Measurements from ENCODE around the gene NRG2. TPM values are rescaled to one million over a fixed set of nuclear protein-coding genes. Genes with fewer than 3 reads are reported as not detected.

NRG2 gene
- polyA plus RNA-seq, 2 of the 4 experiments (the other 2 are of a cell fraction), result 1.0 to 1.1 TPM

DNA sequence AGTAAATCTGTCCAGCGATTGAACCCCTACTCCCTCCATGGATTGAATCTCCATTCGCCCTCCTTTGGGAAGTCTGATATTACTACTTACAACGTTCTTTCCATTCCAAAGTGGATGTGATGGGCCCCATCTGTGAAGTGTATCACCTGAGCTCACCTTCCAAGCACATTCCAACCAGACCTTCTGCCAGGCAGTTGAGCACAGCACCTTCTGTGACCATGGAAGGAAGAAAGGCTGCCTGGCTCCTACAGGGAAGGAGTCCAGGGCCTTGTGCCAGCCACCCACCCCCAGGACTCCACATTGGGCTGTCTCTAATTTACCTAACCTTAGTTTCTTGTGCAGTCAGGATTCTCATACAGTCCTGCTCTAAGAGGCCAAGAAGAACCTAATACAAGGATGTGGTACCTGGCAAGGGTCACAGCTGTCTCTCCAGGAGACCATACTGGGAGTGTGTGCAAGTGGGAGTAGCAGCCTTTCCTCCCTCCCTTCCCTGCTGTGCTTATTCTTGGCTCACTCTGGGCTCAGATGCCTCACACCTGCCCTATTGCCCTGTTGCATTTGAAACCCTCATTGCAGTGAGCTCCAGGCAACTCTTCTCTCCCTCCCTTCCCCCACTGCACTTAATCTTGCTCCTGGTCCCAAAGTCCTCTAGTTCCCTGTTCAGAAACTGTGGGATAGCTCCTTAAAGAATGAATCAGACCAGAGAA is 116.1 kb downstream of the NRG2 start:
- no peak overlapping the region for H3K27ac ChIP-seq
- H3K4me3 ChIP-seq, result no peak overlapping the region
- FAIRE-seq, result no peak
- no peak for ATAC-seq
- WGBS (ENCODE audit: missing lambda C conversion rate), result 39% methylated on average over 3 of the region's 3 CpGs
- no peak overlapping the region for H3K4me2 ChIP-seq
- TF ChIP-seq SREBF2 (IDR thresholded peaks at IDR 0.05), result no peak
- no peak for TF ChIP-seq FOSB (CRISPR knock-in tag; IDR thresholded peaks at IDR 0.05)
- TF ChIP-seq CTCF (IDR thresholded peaks at IDR 0.05), result no peak
- TF ChIP-seq KDM5A (IDR thresholded peaks at IDR 0.05), result no peak
- no peak for TF ChIP-seq POLR2A (IDR thresholded peaks at IDR 0.05; ENCODE audit: low read length)
- TF ChIP-seq RCOR1 (IDR thresholded peaks at IDR 0.05; ENCODE audit: low read depth, low read length), result no peak
- TF ChIP-seq MAZ (IDR thresholded peaks at IDR 0.05; ENCODE audit: borderline replicate concordance, low read depth, low read length), result no peak
- no peak for TF ChIP-seq NFE2L2 (conservative IDR thresholded peaks at IDR 0.05; ENCODE audit: low read length)
- no peak for TF ChIP-seq NPAS2 (CRISPR knock-in tag; IDR thresholded peaks at IDR 0.05; ENCODE audit: borderline replicate concordance)
- no peak for TF ChIP-seq EHMT2 (IDR thresholded peaks at IDR 0.05; ENCODE audit: low read depth)
- TF ChIP-seq POLR2AphosphoS2 (conservative IDR thresholded peaks at IDR 0.05; ENCODE audit: low read length), result no peak
- no peak for TF ChIP-seq CHD2 (IDR thresholded peaks at IDR 0.05; ENCODE audit: low read length, partially characterized antibody)
- no peak for TF ChIP-seq JUNB (IDR thresholded peaks at IDR 0.05)
- no peak for TF ChIP-seq GATA3 (IDR thresholded peaks at IDR 0.05; ENCODE audit: borderline replicate concordance)
- no peak for TF ChIP-seq EP300 (IDR thresholded peaks at IDR 0.05)
- TF ChIP-seq HEYL (CRISPR knock-in tag; IDR thresholded peaks at IDR 0.05), result no peak
- no peak for TF ChIP-seq HOXB13 (CRISPR knock-in tag; IDR thresholded peaks at IDR 0.05; ENCODE audit: low read depth)
- no peak for TF ChIP-seq CBX2 (IDR thresholded peaks at IDR 0.05; ENCODE audit: borderline replicate concordance, low read depth)
- TF ChIP-seq, protein P1, sequence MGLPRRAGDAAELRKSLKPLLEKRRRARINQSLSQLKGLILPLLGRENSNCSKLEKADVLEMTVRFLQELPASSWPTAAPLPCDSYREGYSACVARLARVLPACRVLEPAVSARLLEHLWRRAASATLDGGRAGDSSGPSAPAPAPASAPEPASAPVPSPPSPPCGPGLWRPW (IDR thresholded peaks at IDR 0.05), result no peak
- DNase-seq (ENCODE audit: low read depth in 1 of 2, low spot score in 1 of 2), result no peak
- ChIA-PET CTCF (interaction anchor here (0.7 kb wide), 1 partner anchor 9 kb away, joined by 3 read pairs; no protein-coding TSS in a partner anchor), POLR2A (no interaction called here)
- no peaks in the 10 kb centered on the region for H3K9me3 ChIP-seq
- no peaks in the 10 kb centered on the region for H3K4me1 ChIP-seq

DNA sequence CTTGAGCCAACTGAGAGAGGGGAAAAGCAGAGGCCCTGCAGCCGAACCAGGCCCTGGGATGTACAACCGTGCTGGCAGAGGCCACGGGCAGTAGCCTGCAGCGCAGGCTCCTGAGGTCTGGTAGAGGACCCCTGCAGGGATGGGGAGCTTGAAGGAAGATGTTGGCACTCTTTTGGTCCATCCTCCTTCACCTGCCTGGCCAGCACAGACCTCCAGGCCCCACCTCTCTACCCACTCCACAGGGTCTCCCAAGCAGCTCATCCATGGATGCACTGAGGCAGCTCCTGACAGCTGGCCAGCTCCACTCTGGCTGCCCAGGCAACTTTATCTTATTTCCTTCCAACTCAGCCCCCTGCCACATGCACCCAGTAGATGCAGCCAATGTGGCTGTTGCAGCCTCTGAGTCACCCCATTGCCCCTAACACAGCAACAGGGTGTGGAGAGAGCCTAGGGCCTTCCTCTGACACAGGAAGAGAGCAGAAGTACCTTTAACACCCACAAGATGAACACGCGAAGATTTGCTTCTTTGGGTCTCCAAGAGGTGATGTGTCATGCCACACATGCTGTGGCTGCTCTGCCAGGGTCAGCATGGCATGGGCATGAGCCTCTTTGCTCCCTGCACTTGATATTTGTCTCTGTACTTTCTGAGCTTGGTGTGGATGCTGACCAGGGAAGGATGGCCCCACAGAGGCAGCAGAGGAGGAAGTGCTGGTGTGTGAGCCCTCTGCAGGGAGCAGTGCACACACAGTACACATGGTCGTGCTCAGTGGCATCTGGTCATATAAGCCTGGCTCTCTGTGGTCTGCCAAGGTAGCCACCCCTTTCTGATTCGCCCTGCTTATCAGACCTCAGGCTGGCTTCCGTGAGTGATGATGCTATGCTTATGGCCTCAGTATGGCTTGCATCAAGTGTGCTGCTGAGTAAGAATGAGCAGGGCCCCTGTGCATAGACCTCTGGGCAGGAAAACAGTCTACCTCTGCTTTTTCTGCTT is 117.2 kb downstream of the NRG2 start:
- DNase-seq (ENCODE audit: low read depth in 1 of 2, low spot score in 1 of 2) (no peak), FAIRE-seq (no peak), ATAC-seq (peak; percentile 39 to 46; a peak in 5 of 6 replicates)
- H3K4me3 ChIP-seq, result no peak overlapping the region
- WGBS (ENCODE audit: missing lambda C conversion rate), result 56% methylated on average over 9 of the region's 9 CpGs
- POLR2A ChIA-PET, result no interaction called here
- no peaks in the 10 kb centered on the region for H3K9me3 ChIP-seq
- TF ChIP-seq CEBPB (IDR thresholded peaks at IDR 0.05), result no peak
- TF ChIP-seq RFX5 (IDR thresholded peaks at IDR 0.05), result no peak
- no peak for TF ChIP-seq FOXS1 (CRISPR knock-in tag; IDR thresholded peaks at IDR 0.05)
- no peak for TF ChIP-seq CHD2 (IDR thresholded peaks at IDR 0.05; ENCODE audit: low read length, partially characterized antibody)
- TF ChIP-seq MYC (IDR thresholded peaks at IDR 0.05; ENCODE audit: borderline replicate concordance, low read length), result no peak
- TF ChIP-seq MAZ (IDR thresholded peaks at IDR 0.05; ENCODE audit: borderline replicate concordance, low read depth, low read length), result no peak
- TF ChIP-seq RAD21 (conservative IDR thresholded peaks at IDR 0.05 in 1 of 2, IDR thresholded peaks at IDR 0.05 in 1 of 2), result no peak
- TF ChIP-seq HOXB5 (CRISPR knock-in tag; IDR thresholded peaks at IDR 0.05), result no peak
- no peak for TF ChIP-seq SMC3 (IDR thresholded peaks at IDR 0.05)
- no peak for TF ChIP-seq HEYL (CRISPR knock-in tag; IDR thresholded peaks at IDR 0.05)
- TF ChIP-seq, protein P1 (IDR thresholded peaks at IDR 0.05), result no peak
- H3K4me2 ChIP-seq, result no peak overlapping the region
- H3K27ac ChIP-seq, result no peak overlapping the region
- no peaks in the 10 kb centered on the region for H3K4me1 ChIP-seq
- CTCF ChIA-PET, result interaction anchor here (1.3 to 1.6 kb wide), 2 partner anchors 12 to 42 kb away, joined by 4 to 15 read pairs; no protein-coding TSS in a partner anchor

Data from A549 (cell line).